ENCODE measurements around the gene KCNA5.

The KCNA5 gene

GRCh38 chr12:5059358-5059757 is 15.7 kb downstream of the KCNA5 start:
- Histone ChIP-seq H3K79me2 (ENCODE audit: insufficient read depth, low read length) (no peaks in the 10 kb centered on the region), H3K4me1 (ENCODE audit: insufficient read depth, low read length) (no peaks in the 10 kb centered on the region), H2AFZ (ENCODE audit: low read depth, low read length) (no peak overlapping the region), H3K9ac (ENCODE audit: low read depth, low read length) (no peak overlapping the region), H3K36me3 (ENCODE audit: insufficient read depth, low read length) (no peaks in the 10 kb centered on the region), H3K9me3 (ENCODE audit: insufficient read depth, low read length, severe bottlenecking) (no peaks in the 10 kb centered on the region), H4K20me1 (ENCODE audit: insufficient read depth, low read length) (no peaks in the 10 kb centered on the region), H3K27me3 (ENCODE audit: insufficient read depth, low read length, poor library complexity) (peaks cover 34% of the 10 kb centered on the region), H3K27ac (ENCODE audit: low read length) (no peak overlapping the region), H3K4me2 (ENCODE audit: insufficient read depth, low read length) (no peak overlapping the region), H3K4me3 (ENCODE audit: low read depth in 1 of 2, low read length in 2 of 2) (no peak overlapping the region)
- TF ChIP-seq CTCF (IDR thresholded peaks at IDR 0.05; ENCODE audit: borderline replicate concordance, extremely low read depth, low read length, poor library complexity, severe bottlenecking) (no peak), EZH2 (IDR thresholded peaks at IDR 0.05; ENCODE audit: borderline replicate concordance, low read depth, low read length, severe bottlenecking) (no peak)
- ATAC-seq (ENCODE audit: insufficient read depth, low read depth) (no peak), DNase-seq (no peak)

- no peak overlapping the region for H3K27ac ChIP-seq (ENCODE audit: low read length)
- H3K9ac ChIP-seq (ENCODE audit: low read depth, low read length) = no peak overlapping the region
- no peak for TF ChIP-seq EZH2 (IDR thresholded peaks at IDR 0.05; ENCODE audit: borderline replicate concordance, low read depth, low read length, severe bottlenecking)
- no peaks in the 10 kb centered on the region for H4K20me1 ChIP-seq (ENCODE audit: insufficient read depth, low read length)
- DNase-seq (no peak), ATAC-seq (ENCODE audit: insufficient read depth, low read depth) (no peak)
- H3K79me2 ChIP-seq (ENCODE audit: insufficient read depth, low read length) = no peaks in the 10 kb centered on the region
- peaks cover 34% of the 10 kb centered on the region for H3K27me3 ChIP-seq (ENCODE audit: insufficient read depth, low read length, poor library complexity)
- no peaks in the 10 kb centered on the region for H3K36me3 ChIP-seq (ENCODE audit: insufficient read depth, low read length)
- no peak overlapping the region for H3K4me3 ChIP-seq (ENCODE audit: low read depth in 1 of 2, low read length in 2 of 2)
- H3K9me3 ChIP-seq (ENCODE audit: insufficient read depth, low read length, severe bottlenecking) = no peaks in the 10 kb centered on the region
- H3K4me2 ChIP-seq (ENCODE audit: insufficient read depth, low read length) = no peak overlapping the region
- H2AFZ ChIP-seq (ENCODE audit: low read depth, low read length) = no peak overlapping the region
- no peaks in the 10 kb centered on the region for H3K4me1 ChIP-seq (ENCODE audit: insufficient read depth, low read length)
These were observed 17.3 kb downstream of the KCNA5 start for GRCh38 chr12:5060958-5061357.

- no peaks in the 10 kb centered on the region for H3K36me3 ChIP-seq (ENCODE audit: insufficient read depth, low read length)
- no peak overlapping the region for H3K9ac ChIP-seq (ENCODE audit: low read depth, low read length)
- H3K4me1 ChIP-seq (ENCODE audit: insufficient read depth, low read length) = no peaks in the 10 kb centered on the region
- H3K79me2 ChIP-seq (ENCODE audit: insufficient read depth, low read length) = no peaks in the 10 kb centered on the region
- H3K9me3 ChIP-seq (ENCODE audit: insufficient read depth, low read length, severe bottlenecking) = no peaks in the 10 kb centered on the region
- H4K20me1 ChIP-seq (ENCODE audit: insufficient read depth, low read length) = no peaks in the 10 kb centered on the region
- H2AFZ ChIP-seq (ENCODE audit: low read depth, low read length) = no peak overlapping the region
- no peak overlapping the region for H3K4me2 ChIP-seq (ENCODE audit: insufficient read depth, low read length)
- no peak for DNase-seq
- H3K27me3 ChIP-seq (ENCODE audit: insufficient read depth, low read length, poor library complexity) = peaks cover 38% of the 10 kb centered on the region
- H3K4me3 ChIP-seq (ENCODE audit: low read depth in 1 of 2, low read length in 2 of 2) = no peak overlapping the region
- TF ChIP-seq CTCF (IDR thresholded peaks at IDR 0.05; ENCODE audit: borderline replicate concordance, extremely low read depth, low read length, poor library complexity, severe bottlenecking) (no peak), EZH2 (IDR thresholded peaks at IDR 0.05; ENCODE audit: borderline replicate concordance, low read depth, low read length, severe bottlenecking) (no peak)
- ATAC-seq (ENCODE audit: insufficient read depth, low read depth) = no peak
- no peak overlapping the region for H3K27ac ChIP-seq (ENCODE audit: low read length)
These were observed 19.5 kb downstream of the KCNA5 start for GRCh38 chr12:5063149-5063548.

- DNase-seq (no peak), ATAC-seq (ENCODE audit: insufficient read depth, low read depth) (no peak)
- Histone ChIP-seq H3K79me2 (ENCODE audit: insufficient read depth, low read length) (no peaks in the 10 kb centered on the region), H3K4me1 (ENCODE audit: insufficient read depth, low read length) (no peaks in the 10 kb centered on the region), H3K9ac (ENCODE audit: low read depth, low read length) (no peak overlapping the region), H3K27me3 (ENCODE audit: insufficient read depth, low read length, poor library complexity) (peaks cover 29% of the 10 kb centered on the region), H3K36me3 (ENCODE audit: insufficient read depth, low read length) (no peaks in the 10 kb centered on the region), H3K4me3 (ENCODE audit: low read depth in 1 of 2, low read length in 2 of 2) (no peak overlapping the region), H3K9me3 (ENCODE audit: insufficient read depth, low read length, severe bottlenecking) (no peaks in the 10 kb centered on the region), H3K27ac (ENCODE audit: low read length) (no peak overlapping the region), H3K4me2 (ENCODE audit: insufficient read depth, low read length) (no peak overlapping the region), H2AFZ (ENCODE audit: low read depth, low read length) (no peak overlapping the region), H4K20me1 (ENCODE audit: insufficient read depth, low read length) (no peaks in the 10 kb centered on the region)
- TF ChIP-seq EZH2 (IDR thresholded peaks at IDR 0.05; ENCODE audit: borderline replicate concordance, low read depth, low read length, severe bottlenecking) = no peak
- TF ChIP-seq CTCF (IDR thresholded peaks at IDR 0.05; ENCODE audit: borderline replicate concordance, extremely low read depth, low read length, poor library complexity, severe bottlenecking) = no peak
These were observed 21.3 kb downstream of the KCNA5 start for GRCh38 chr12:5064913-5065490.
